Tibial nerve (tissue), 4 donors: Measurements from ENCODE around the gene LOXL1. TPM values are rescaled to one million over a fixed set of nuclear protein-coding genes. Genes with fewer than 3 reads are reported as not detected.

Source experiments
- DNase-seq, 2 donors: peaks; one replicate each; pipeline ENCODE4 v3.0.0-alpha.2; 2019; ENCODE audit warnings: low spot score in 2 of 2
- H3K27ac ChIP-seq, 4 donors: fragments of 200-600 bp; sonication (generic) in 3 of 4; one replicate each; pipeline ENCODE4 v1.5.1; 2017 to 2019; ENCODE audit warnings: mild to moderate bottlenecking in 1 of 4
- H3K27me3 ChIP-seq, 2 donors: fragments of 200-600 bp; sonication (generic) in 1 of 2; one replicate each; pipeline versions ENCODE4 v1.5.1 to v1.6.0; 2017 to 2019
- H3K36me3 ChIP-seq, 3 donors: fragments of 200-600 bp; sonication (generic); one replicate each; pipeline ENCODE4 v1.5.1; 2018 to 2019
- H3K4me1 ChIP-seq, 4 donors: fragments of 200-600 bp; sonication (generic) in 3 of 4; one replicate each; pipeline ENCODE4 v1.5.1; 2017 to 2019
- H3K4me3 ChIP-seq, 4 donors: fragments of 200-600 bp; sonication (generic) in 3 of 4; one replicate each; pipeline ENCODE4 v1.5.1; 2017 to 2019; ENCODE audit warnings: mild to moderate bottlenecking in 1 of 4, moderate library complexity in 1 of 4
- H3K9me3 ChIP-seq, 4 donors: fragments of 200-600 bp; sonication (generic) in 3 of 4; one replicate each; pipeline ENCODE4 v1.5.1; 2017 to 2019
- EP300 ChIP-seq, 2 donors: sonication (generic); formaldehyde crosslinking; IDR thresholded peaks; one replicate each; pipeline ENCODE4 v1.6.1; 2017; ENCODE audit warnings: antibody characterized with exemption in 2 of 2, mild to moderate bottlenecking in 1 of 2
- POLR2A ChIP-seq, 2 donors: fragments of 450-650 bp; IDR thresholded peaks; one replicate each; pipeline ENCODE4 v1.6.1; 2017; ENCODE audit warnings: antibody characterized with exemption in 2 of 2, mild to moderate bottlenecking in 2 of 2, moderate library complexity in 2 of 2
- whole genome bisulfite sequencing, 2 donors: methylation state at CpG; one replicate each; pipeline ENCODE4 v1.1.5; 2018; 5-methylcytosine and 5-hydroxymethylcytosine counted together
- total RNA-seq, 4 donors: library from RNA; depleted of rRNA; stranded (reverse); fragments of >200 nt; gene quantifications; one replicate each; pipeline ENCODE4 v1.1.0, GENCODE V29; 2016
- TF ChIP-seq, protein P1 (sequence below), 5 experiments: fragments of 200-600 bp in 3 of 5; fragments of 450-650 bp in 2 of 5; sonication (generic) in 3 of 5; IDR thresholded peaks; one replicate each; pipeline ENCODE4 v1.5.1; 2016 to 2019; ENCODE audit warnings: antibody characterized with exemption in 5 of 5, mild to moderate bottlenecking in 3 of 5, moderate library complexity in 2 of 5

The LOXL1 gene
- total RNA-seq, 4 donors from 2014 or later, result 21.6 to 29.1 (median 24.4) TPM

DNA sequence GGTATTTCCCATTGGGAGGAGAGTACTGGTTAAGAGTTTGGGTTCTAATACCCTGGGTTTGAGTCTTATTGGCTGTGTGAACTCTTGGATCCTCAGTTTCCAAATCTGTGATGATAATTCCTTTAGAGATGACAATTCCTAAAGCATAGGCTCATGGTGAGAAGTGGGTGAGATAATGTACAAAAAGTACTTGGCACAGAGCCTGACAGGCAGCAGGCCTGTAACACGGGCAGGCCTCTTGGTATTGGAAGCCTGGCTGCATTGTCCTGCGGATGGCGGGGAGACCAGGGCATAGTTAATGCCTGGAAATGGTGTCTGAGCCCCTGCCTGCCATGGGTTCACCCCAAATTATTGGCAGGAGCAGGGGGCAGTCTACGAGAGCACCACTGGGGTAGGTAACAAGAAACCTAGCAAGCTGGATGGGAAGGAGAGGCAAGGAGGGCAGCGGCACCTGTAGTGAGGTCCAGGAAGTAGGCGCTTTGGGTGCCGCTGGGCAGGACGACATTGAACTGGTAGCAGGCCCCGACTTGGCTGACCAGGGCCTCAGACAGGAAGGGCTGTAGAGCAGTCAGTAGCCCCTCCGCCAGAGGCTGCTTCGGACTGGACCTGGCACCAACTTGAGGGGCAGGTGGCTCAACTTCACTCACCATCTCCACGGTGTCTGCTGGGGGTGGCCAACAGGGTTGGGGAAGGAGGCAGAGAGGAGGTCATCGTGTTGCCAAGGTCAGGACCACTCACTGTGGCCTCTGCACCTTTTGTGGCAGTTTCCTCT, 58.1 kb downstream of the LOXL1 start:
- DNase-seq, result no peak
- no peak overlapping the region for H3K4me3 ChIP-seq
- H3K27ac ChIP-seq, result peak overlapping the region; percentile 42 to 92 (median 86)
- H3K4me1 ChIP-seq, result peaks cover 6 to 93% (median 56%) of the 10 kb centered on the region in 4 donors
- H3K9me3 ChIP-seq, result no peaks in the 10 kb centered on the region
- 75 to 77% methylated on average over 11 to 13 of the region's 13 CpGs for WGBS, 2 donors
- H3K27me3 ChIP-seq, result no peaks in the 10 kb centered on the region
- TF ChIP-seq, protein P1, sequence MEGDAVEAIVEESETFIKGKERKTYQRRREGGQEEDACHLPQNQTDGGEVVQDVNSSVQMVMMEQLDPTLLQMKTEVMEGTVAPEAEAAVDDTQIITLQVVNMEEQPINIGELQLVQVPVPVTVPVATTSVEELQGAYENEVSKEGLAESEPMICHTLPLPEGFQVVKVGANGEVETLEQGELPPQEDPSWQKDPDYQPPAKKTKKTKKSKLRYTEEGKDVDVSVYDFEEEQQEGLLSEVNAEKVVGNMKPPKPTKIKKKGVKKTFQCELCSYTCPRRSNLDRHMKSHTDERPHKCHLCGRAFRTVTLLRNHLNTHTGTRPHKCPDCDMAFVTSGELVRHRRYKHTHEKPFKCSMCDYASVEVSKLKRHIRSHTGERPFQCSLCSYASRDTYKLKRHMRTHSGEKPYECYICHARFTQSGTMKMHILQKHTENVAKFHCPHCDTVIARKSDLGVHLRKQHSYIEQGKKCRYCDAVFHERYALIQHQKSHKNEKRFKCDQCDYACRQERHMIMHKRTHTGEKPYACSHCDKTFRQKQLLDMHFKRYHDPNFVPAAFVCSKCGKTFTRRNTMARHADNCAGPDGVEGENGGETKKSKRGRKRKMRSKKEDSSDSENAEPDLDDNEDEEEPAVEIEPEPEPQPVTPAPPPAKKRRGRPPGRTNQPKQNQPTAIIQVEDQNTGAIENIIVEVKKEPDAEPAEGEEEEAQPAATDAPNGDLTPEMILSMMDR (IDR thresholded peaks at IDR 0.05), result no peak
- TF ChIP-seq EP300 (IDR thresholded peaks at IDR 0.05) (no peak), POLR2A (IDR thresholded peaks at IDR 0.05) (no peak)
- peaks cover 0 to 48% (median 0%) of the 10 kb centered on the region in 3 donors for H3K36me3 ChIP-seq

GRCh38 chr15:73985101-73985873, 59.0 kb downstream of the LOXL1 start:
- Histone ChIP-seq H3K4me3 (no peak overlapping the region), H3K27me3 (no peaks in the 10 kb centered on the region), H3K9me3 (no peaks in the 10 kb centered on the region), H3K36me3 (peaks cover 0 to 48% (median 0%) of the 10 kb centered on the region in 3 donors), H3K4me1 (peaks cover 6 to 100% (median 61%) of the 10 kb centered on the region in 4 donors), H3K27ac (peak overlapping the region in 3 of 4 donors; percentile 81 to 92 (median 92))
- TF ChIP-seq EP300 (IDR thresholded peaks at IDR 0.05) (no peak), POLR2A (IDR thresholded peaks at IDR 0.05) (no peak)
- TF ChIP-seq, protein P1 (IDR thresholded peaks at IDR 0.05), result no peak
- no peak for DNase-seq
- 72 to 76% methylated on average over 9 to 13 of the region's 13 CpGs for WGBS, 2 donors

DNA sequence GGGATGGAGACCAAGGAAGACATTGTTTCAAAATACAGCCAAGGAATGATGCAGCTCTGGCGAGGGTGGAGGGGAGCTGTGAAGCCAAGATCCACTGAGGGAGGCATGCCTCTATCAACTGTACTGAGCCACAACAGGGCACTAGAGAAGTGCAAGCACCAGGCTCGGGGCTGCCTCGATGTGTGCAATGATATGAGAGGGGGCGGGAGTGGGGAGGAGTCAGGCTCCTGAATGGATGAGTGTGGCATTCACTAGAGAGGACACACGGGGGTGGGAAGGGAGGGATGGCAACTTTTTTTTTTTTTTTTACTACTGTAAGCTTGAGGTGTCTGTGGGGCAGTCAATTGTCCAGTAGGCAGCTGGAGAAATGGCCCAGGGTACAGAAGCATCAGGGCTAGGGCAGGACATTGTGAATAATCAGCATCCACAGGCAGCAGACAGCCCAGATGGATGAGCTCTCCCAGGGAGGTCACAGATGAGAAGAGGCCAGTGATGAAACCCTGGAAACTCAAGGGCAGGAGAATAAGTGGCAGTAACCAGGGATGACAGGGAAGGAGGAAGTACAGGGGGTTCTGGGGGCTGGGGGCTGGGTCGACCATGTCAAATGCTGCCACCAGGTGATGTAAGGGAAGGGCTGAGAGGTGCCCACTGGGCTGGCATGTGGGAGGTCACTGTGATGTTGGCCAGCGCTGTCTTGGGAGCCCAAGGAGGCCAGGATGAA, 60.0 kb downstream of the LOXL1 start:
- Histone ChIP-seq H3K4me1 (peaks cover 10 to 100% (median 67%) of the 10 kb centered on the region in 4 donors), H3K27ac (peak overlapping the region in 3 of 4 donors; percentile 6 to 92 (median 92)), H3K4me3 (no peak overlapping the region), H3K27me3 (no peaks in the 10 kb centered on the region), H3K9me3 (no peaks in the 10 kb centered on the region), H3K36me3 (peaks cover 0 to 48% (median 0%) of the 10 kb centered on the region in 3 donors)
- no peak for DNase-seq
- TF ChIP-seq EP300 (IDR thresholded peaks at IDR 0.05) (no peak), POLR2A (IDR thresholded peaks at IDR 0.05) (no peak)
- TF ChIP-seq, protein P1 (IDR thresholded peaks at IDR 0.05), result no peak
- 38 to 43% methylated on average over 7 of the region's 7 CpGs for WGBS, 2 donors

DNA sequence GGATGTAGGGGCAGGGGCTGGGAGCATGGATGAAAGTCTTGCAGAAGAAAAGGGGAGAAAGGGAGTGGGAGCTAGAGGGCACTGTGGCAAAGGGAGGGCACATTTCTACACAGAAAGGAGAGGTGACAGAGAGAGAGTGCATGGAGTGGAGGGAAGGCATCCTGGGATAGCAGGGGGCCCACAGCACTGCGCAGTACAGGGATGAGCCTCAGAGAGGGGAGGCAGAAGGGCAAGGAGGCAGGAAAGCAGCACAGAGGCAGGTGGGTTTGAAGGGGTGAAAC, 60.5 kb downstream of the LOXL1 start:
- 83 to 88% methylated on average over 1 of the region's 1 CpG for WGBS, 2 donors
- peak overlapping the region in 3 of 4 donors; percentile 6 to 92 (median 92) for H3K27ac ChIP-seq
- no peaks in the 10 kb centered on the region for H3K9me3 ChIP-seq
- TF ChIP-seq POLR2A (IDR thresholded peaks at IDR 0.05) (no peak), EP300 (IDR thresholded peaks at IDR 0.05) (no peak)
- TF ChIP-seq, protein P1 (IDR thresholded peaks at IDR 0.05), result no peak
- H3K27me3 ChIP-seq, result no peaks in the 10 kb centered on the region
- peaks cover 0 to 48% (median 0%) of the 10 kb centered on the region in 3 donors for H3K36me3 ChIP-seq
- no peak for DNase-seq
- H3K4me3 ChIP-seq, result no peak overlapping the region
- peaks cover 10 to 99% (median 67%) of the 10 kb centered on the region in 4 donors for H3K4me1 ChIP-seq
